ENCODE results near the gene HNRNPA3. TPM values are rescaled to one million over a fixed set of nuclear protein-coding genes. Genes with fewer than 3 reads are reported as not detected.
"Not testable (repeated sequence)": the region's sequence is repeated elsewhere in the genome, so short reads cannot be mapped to it uniquely, and the experiment has no call there.

Gene HNRNPA3
- total RNA-seq, 3 donors from 2014 or later, result 292 to 332 (median 316) TPM

DNA sequence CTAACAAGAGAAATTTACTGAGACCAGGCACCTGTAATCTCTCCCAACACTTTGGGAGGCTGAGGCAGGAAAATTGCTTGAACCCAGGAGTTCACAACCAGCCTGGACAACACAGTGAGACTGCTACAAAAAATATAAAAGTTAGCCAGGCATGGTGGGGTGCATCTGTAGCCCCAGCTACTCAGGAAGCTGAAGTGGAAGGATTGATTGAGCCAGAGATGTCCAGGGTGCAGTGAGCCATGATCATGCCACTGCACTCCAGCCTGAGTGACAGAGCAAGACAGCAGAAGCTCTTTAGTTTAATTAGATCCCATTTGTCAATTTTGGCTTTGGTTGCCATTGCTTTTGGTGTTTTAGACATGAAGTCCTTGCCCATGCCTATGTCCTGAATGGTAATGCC lies 32.9 kb upstream of the HNRNPA3 start:
- not testable (repeated sequence) for ATAC-seq; H3K4me3 Mint-ChIP-seq; H3K9me3 Mint-ChIP-seq; DNase-seq; H3K36me3 Mint-ChIP-seq (ENCODE audit: insufficient read depth); H3K4me1 Mint-ChIP-seq (ENCODE audit: low read depth); H3K27me3 Mint-ChIP-seq (ENCODE audit: low read depth)

- Mint-ChIP-seq H3K4me3 (no peak overlapping the region), H3K9me3 (no peaks in the 10 kb centered on the region), H3K36me3 (ENCODE audit: insufficient read depth) (no peaks in the 10 kb centered on the region), H3K4me1 (ENCODE audit: low read depth) (peaks cover 2% of the 10 kb centered on the region), H3K27me3 (ENCODE audit: low read depth) (no peaks in the 10 kb centered on the region)
- ATAC-seq, result no peak
- no peak for DNase-seq
Measured at GRCh38 chr2:177180269-177181000, 32.2 kb upstream of the HNRNPA3 start.

DNA sequence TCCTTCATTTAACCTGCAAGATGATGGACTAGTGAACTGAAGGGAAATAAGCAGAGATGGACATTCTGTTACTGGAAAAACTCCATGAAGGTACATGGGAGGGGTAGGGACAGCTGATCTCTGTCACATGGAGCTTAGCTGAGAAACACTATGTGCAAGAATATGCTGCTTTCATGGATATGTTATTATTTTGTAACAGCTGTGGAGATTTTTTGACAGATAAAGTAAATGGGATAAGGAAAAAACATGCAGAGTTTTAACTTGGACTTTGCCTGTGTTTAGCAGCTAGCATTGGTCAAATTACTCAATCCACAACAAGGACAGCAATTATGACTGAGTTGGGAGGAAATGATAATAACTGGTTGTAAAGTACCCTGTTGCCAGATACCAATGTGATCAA lies 28.7 kb upstream of the HNRNPA3 start:
- no peaks in the 10 kb centered on the region for H3K27me3 Mint-ChIP-seq (ENCODE audit: low read depth)

DNA sequence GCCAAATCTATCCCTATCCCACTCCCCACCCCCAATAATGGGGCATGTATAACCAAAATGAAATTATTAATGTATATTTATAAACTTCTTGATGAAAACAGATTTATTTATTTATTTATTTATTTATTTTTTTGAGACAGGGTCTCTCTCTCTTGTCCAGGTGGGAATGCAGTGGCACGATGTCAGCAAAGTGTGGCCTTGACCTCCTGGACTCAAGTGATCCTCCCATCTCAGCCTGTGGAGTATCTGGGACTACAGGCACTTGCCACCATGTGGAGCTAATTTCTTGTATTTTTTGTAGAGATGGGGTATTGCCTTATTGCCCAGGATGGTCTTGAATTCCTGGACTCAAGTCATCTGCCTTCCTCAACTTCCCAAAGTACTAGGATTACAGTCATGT lies 28.0 kb upstream of the HNRNPA3 start:
- H3K27me3 Mint-ChIP-seq (ENCODE audit: low read depth), result no peaks in the 10 kb centered on the region
- H3K4me1 Mint-ChIP-seq (ENCODE audit: low read depth), result peaks cover 2% of the 10 kb centered on the region
- H3K36me3 Mint-ChIP-seq (ENCODE audit: insufficient read depth), result no peaks in the 10 kb centered on the region
- no peak overlapping the region for H3K4me3 Mint-ChIP-seq
- H3K9me3 Mint-ChIP-seq, result no peaks in the 10 kb centered on the region
- ATAC-seq (no peak), DNase-seq (no peak)

More for the DNA sequence above, 28.7 kb upstream of the HNRNPA3 start:
- no peak for ATAC-seq
- H3K36me3 Mint-ChIP-seq (ENCODE audit: insufficient read depth), result no peaks in the 10 kb centered on the region
- H3K4me3 Mint-ChIP-seq, result no peak overlapping the region
- DNase-seq, result no peak
- H3K4me1 Mint-ChIP-seq (ENCODE audit: low read depth), result peaks cover 2% of the 10 kb centered on the region
- no peaks in the 10 kb centered on the region for H3K9me3 Mint-ChIP-seq

- not testable (repeated sequence) for H3K36me3 Mint-ChIP-seq (ENCODE audit: insufficient read depth); ATAC-seq; DNase-seq; H3K9me3 Mint-ChIP-seq; H3K4me1 Mint-ChIP-seq (ENCODE audit: low read depth); H3K27me3 Mint-ChIP-seq (ENCODE audit: low read depth); H3K4me3 Mint-ChIP-seq
Measured at GRCh38 chr2:177186038-177186437, 26.6 kb upstream of the HNRNPA3 start.

DNA sequence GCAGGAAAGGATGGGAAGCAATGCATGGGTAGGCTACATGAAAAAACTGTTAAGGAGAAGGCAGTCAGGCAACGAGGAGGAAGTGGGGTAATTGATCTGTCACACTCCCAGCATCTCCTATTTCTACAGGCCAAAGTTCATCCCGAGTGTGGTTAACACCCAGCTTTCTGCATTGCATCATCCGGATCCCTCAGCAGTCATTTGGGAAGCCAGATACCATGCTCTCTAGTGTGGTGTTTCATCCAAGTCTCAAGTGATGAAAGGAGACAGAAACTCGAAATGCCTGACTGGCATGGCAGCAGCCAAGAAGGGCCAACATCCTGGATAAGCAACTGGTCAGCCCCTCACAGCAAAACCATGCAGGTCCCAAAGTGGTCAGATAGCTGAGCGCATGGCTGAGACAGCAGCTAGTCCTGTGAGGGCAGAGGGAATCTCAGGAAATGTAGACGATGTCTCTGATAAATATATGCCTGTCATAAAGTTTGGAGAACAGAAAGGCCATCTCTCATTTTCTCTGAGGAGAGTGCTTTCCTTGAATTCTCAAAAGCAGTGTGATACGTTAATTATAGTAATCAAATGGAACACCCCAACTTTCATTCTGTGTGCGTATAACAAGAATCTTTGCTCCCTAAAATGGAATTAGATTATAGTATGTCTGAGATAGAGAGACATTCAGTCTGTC lies 24.8 kb upstream of the HNRNPA3 start:
- Mint-ChIP-seq H3K36me3 (ENCODE audit: insufficient read depth) (no peaks in the 10 kb centered on the region), H3K9me3 (no peaks in the 10 kb centered on the region), H3K4me1 (ENCODE audit: low read depth) (peaks cover 2% of the 10 kb centered on the region), H3K27me3 (ENCODE audit: low read depth) (no peaks in the 10 kb centered on the region), H3K4me3 (no peak overlapping the region)
- ATAC-seq (no peak), DNase-seq (no peak)

DNA sequence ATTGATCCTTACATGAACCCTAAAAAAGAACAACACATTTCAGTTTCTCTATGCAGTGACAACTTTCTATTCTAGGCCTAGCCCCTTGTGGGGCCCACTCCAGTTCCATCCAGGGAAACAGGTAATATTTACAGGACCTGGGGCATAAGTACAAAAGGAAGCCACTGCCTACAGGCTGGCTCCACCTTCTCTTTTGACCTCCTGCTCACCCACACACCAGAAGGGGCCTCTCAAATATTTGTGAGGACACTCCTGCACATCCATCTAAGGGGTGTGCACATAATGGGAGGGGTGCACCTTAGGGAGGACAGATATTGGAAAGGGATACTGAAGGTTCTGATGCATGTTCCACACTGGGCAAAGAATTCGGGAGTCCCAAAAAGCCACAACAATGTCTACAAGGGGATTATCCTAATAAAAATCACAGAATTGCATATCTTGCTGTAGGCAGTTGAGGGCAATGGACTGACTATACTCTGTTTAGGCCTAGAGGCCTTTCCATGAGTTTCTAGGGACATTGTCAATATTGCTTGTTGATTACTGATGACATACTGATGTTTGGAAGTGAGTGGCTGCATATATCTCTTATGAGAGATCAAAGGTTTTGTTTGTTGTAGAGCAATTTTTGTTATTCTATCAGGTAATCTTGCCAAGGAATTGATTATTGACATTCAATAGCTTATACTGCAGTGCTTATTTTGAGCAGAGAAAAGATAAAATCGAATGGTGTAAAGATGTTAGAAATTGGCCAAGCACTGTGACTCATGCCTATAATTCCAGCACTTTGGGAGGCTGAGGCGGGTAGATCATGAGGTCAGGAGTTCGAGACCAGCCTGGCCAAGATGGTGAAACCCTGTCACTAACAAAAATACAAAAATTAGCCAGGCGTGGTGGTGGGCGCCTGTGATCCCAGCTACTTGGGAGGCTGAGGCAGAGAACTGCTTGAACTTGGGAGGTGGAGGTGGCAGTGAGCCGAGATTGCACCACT lies 23.8 kb upstream of the HNRNPA3 start:
- no peak for DNase-seq
- Mint-ChIP-seq H3K27me3 (ENCODE audit: low read depth) (no peaks in the 10 kb centered on the region), H3K4me3 (no peak overlapping the region), H3K9me3 (no peaks in the 10 kb centered on the region), H3K36me3 (ENCODE audit: insufficient read depth) (no peaks in the 10 kb centered on the region), H3K4me1 (ENCODE audit: low read depth) (peaks cover 2% of the 10 kb centered on the region)
- no peak for ATAC-seq

DNA sequence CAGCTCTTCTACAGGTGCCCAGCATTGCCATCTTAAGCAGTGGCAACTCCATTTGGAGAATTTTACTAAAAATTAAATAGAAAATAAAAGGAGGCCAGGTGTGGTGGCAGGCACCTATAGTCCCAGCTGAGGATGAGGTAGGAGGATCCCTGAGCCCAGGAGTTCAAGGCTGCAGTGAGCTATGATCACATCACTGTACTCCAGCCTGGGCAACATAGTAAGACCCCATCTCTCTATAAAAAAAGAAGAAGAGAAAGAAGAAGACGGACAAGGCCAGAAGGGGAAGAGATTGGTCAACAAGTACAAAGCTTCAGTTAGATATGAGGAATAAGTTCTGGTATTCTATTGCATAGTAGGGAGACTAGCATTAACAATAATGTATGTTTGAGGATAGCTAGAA lies 21.7 kb upstream of the HNRNPA3 start:
- Mint-ChIP-seq H3K36me3 (ENCODE audit: insufficient read depth) (no peaks in the 10 kb centered on the region), H3K4me3 (no peak overlapping the region), H3K27me3 (ENCODE audit: low read depth) (no peaks in the 10 kb centered on the region), H3K9me3 (no peaks in the 10 kb centered on the region), H3K4me1 (ENCODE audit: low read depth) (peaks cover 2% of the 10 kb centered on the region)
- DNase-seq (no peak), ATAC-seq (no peak)

- Mint-ChIP-seq H3K4me1 (ENCODE audit: low read depth) (peaks cover 2% of the 10 kb centered on the region), H3K4me3 (no peak overlapping the region), H3K36me3 (ENCODE audit: insufficient read depth) (no peaks in the 10 kb centered on the region), H3K9me3 (no peaks in the 10 kb centered on the region), H3K27me3 (ENCODE audit: low read depth) (no peaks in the 10 kb centered on the region)
- DNase-seq (no peak), ATAC-seq (no peak)
Measured at GRCh38 chr2:177192788-177193187, 19.8 kb upstream of the HNRNPA3 start.

DNA sequence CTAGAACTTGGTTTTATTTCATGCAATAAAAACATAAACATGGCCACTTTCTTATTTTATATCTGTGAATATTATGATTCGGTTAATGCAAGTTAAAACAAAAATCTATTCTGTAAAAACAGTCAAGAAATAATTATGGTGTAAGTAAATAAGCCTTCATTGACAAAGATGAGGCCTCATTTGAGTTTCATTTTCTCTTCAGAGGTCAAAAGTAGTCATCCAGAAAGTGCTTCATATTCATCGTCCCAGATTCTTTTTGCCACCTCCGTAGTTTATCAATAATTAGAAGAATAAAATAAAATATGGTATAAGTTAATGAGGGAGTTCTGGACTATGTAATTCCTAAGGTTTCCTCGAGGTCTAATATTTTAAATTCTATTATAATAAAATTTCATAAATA lies 19.4 kb upstream of the HNRNPA3 start:
- H3K36me3 Mint-ChIP-seq (ENCODE audit: insufficient read depth), result no peaks in the 10 kb centered on the region
- H3K9me3 Mint-ChIP-seq, result no peaks in the 10 kb centered on the region
- H3K4me3 Mint-ChIP-seq, result no peak overlapping the region

GRCh38 chr2:177195194-177195593 lies 17.4 kb upstream of the HNRNPA3 start:
- peaks cover 2% of the 10 kb centered on the region for H3K4me1 Mint-ChIP-seq (ENCODE audit: low read depth)
- no peak for DNase-seq
- no peaks in the 10 kb centered on the region for H3K9me3 Mint-ChIP-seq
- H3K36me3 Mint-ChIP-seq (ENCODE audit: insufficient read depth), result no peaks in the 10 kb centered on the region
- no peak overlapping the region for H3K4me3 Mint-ChIP-seq
- no peaks in the 10 kb centered on the region for H3K27me3 Mint-ChIP-seq (ENCODE audit: low read depth)
- ATAC-seq, result no peak

More for the DNA sequence above, 19.4 kb upstream of the HNRNPA3 start:
- H3K4me1 Mint-ChIP-seq (ENCODE audit: low read depth), result peaks cover 2% of the 10 kb centered on the region
- ATAC-seq (no peak), DNase-seq (no peak)
- H3K27me3 Mint-ChIP-seq (ENCODE audit: low read depth), result no peaks in the 10 kb centered on the region

- H3K9me3 Mint-ChIP-seq; H3K27me3 Mint-ChIP-seq (ENCODE audit: low read depth); ATAC-seq; H3K4me1 Mint-ChIP-seq (ENCODE audit: low read depth); DNase-seq; H3K4me3 Mint-ChIP-seq; H3K36me3 Mint-ChIP-seq (ENCODE audit: insufficient read depth): not testable (repeated sequence)
Measured at GRCh38 chr2:177200419-177200818, 12.2 kb upstream of the HNRNPA3 start.

DNA sequence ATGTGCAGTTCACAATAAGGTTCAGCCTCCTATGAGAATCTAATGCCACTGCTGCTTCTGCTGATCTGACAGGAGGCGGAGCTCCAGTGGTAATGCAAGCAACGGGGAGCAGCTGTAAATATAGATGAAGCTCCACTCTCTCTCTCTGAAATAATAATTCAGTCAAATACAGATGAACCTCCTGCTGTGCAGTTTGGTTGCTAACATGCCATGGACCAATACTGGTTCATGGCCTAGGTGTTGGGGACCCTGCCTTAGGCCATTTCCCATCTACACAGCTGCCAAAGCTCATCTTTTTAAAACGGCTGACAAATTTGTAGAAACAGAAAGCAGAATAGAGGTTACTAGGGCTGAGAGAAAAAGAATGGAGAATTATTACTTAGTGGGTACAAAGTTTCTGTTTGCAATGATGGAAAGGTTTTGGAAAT lies 10.7 kb upstream of the HNRNPA3 start:
- no peak for DNase-seq
- no peaks in the 10 kb centered on the region for H3K9me3 Mint-ChIP-seq
- no peak for ATAC-seq
- no peaks in the 10 kb centered on the region for H3K27me3 Mint-ChIP-seq (ENCODE audit: low read depth)
- H3K36me3 Mint-ChIP-seq (ENCODE audit: insufficient read depth), result no peaks in the 10 kb centered on the region
- no peak overlapping the region for H3K4me3 Mint-ChIP-seq
- peaks cover 4% of the 10 kb centered on the region for H3K4me1 Mint-ChIP-seq (ENCODE audit: low read depth)

DNA sequence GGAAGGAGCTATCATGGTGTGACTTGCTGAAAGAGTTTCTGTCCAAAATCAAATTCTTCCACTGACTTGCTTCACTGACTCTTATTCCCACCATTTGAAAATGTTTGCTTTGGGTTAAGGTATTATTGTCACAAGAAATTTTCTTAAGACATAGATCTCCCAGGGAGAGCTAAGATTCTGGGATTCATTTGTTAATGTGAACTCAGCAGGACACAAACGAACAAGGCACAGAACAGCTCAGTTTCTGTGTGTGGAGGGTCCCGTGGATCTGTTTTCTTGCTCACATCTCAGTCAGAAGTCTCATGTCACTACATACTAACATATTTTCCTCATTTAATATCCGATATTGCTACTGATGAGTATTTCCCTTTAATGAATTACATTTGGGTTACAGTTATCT lies 8.2 kb upstream of the HNRNPA3 start:
- Mint-ChIP-seq H3K4me3 (no peak overlapping the region), H3K4me1 (ENCODE audit: low read depth) (peaks cover 11% of the 10 kb centered on the region), H3K27me3 (ENCODE audit: low read depth) (no peaks in the 10 kb centered on the region), H3K9me3 (no peaks in the 10 kb centered on the region), H3K36me3 (ENCODE audit: insufficient read depth) (no peaks in the 10 kb centered on the region)
- ATAC-seq (no peak), DNase-seq (no peak)

Data from activated T-cell treated with anti-CD3 and anti-CD28 coated beads, Interleukin-2, amount 50 U/mL, for 4 hours (primary cell).